Endometrial microvascular endothelial cells (primary cell): ENCODE results near the gene OTULIN. TPM values are rescaled to one million over a fixed set of nuclear protein-coding genes. Genes with fewer than 3 reads are reported as not detected.

Source experiments
- in situ Hi-C: cut with HindIII; loops from 2 replicates; pipeline ENCODE4 v1.10.0; 2017; ENCODE audit warnings: low sequenced_read_pairs, low pct_unique_long_range_greater_than_20kb; ENCODE audit errors: inconsistent ontology term
- total RNA-seq: library from RNA; depleted of rRNA; stranded (reverse); fragments of >200 nt; gene quantifications from one replicate; pipeline ENCODE4 v1.2.3, GENCODE V29; 2015; ENCODE audit errors: inconsistent ontology term

The OTULIN gene
- total RNA-seq, 1 donor from 2014 or later = 12.3 TPM

GRCh38 chr5:14686517-14686916, 22.0 kb downstream of the OTULIN start:
- in situ Hi-C loops = no loop called here

DNA sequence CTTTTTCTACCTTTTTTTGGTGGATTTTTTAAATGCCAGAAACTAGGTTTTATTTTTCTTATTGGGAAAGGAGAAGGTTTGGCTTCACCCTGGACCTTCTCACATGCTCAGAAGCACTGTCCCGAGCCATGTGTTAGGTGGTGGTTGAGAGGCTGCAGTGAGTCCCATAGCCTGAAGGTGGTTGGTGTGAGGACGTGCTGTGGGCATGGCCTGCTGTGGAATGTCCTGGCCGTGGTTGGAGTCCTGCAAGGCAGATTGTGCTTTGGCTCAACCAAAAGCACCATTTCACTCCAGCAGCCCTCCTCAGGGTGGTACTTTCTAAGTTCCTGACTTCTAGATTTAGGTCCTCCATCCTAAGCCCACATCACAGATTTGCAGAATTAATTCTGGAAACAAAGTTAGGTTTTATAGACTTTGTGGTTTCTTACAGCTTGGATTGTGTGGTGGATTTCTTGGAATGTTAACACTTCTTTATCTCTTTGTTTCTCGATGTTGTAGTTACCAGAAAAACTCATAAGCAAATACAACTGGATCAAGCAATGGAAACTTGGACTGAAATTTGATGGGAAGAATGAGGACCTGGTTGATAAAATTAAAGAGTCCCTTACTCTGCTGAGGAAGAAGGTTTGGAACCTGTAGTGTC, 22.6 kb downstream of the OTULIN start:
- in situ Hi-C loops = no loop called here

DNA sequence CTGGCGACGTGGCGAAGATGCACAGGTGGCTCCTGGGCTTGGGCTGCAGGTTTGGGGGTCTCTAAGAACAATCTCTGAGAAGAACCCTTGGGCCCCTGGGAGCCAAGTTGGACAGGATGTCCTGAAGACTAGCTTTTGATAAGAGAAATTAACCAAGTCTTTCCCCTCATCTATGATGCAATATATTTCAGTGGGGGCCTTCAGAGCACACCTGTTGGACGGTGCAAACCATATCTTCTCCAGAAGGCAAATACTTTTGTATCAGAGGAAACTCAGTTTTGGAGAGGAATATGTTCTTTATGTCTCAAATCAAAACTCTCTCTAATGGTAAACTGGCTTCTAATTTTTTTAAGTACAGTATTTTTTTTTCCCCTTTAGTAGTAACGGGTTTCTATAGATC, 28.6 kb downstream of the OTULIN start:
- in situ Hi-C loops = no loop called here

DNA sequence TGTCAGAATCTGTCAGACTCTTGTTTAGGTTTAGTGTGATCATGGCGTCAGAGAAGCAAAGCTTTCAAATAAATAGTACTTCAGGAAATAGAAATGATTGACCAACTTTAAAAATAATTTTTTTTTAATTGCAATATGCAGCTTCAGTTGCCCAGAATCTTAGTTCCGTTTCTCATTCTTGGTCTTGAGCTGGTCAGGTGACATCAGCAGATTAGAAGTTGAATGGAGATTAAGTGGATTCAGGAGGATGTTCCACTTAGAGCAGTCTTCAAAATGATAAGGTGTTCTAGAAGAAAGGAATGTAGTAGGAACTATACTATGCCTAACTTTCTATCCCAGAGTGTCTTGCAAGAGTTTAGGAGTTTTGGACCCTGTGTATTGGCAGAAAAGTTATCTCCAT, 30.6 kb downstream of the OTULIN start:
- in situ Hi-C loops = no loop called here

DNA sequence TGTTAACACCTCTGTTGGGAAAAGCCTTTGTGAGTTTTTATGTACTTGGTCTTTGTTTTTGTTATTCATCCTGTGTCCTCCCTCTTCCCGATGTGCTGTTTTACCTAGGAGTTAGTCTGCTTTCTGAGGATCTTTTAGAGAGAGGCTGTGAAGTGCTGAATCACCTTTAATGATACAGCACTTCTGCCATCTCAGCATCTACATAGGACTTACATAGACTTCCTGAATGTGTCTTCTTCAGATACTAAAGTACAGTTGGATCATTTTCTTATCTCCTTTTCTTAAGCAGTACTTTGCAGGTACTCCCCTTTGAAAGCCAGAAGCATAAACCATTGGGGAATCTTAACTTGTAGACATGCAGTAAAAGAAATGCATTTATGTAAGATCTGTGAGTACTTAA, 31.5 kb downstream of the OTULIN start:
- in situ Hi-C loops = no loop called here

DNA sequence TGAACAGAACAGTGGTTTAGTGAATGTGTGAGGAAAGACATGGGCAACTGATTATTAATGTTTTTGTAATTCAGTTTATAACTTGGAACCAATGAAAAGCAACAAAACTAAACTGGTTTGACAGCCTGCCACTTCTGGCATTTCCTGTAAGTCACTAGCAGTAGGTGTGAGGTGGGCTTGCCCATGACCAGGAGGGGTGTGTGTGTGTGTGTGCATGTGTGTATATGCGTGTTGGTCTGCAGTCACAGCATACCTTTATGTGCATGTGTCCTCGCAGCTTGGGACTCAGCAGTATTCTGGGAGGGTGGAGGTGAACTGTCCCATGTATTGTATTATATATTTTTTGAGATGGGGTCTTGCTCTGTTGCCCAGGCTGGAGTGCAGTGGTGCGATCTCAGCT, 32.3 kb downstream of the OTULIN start:
- in situ Hi-C loops = no loop called here

- in situ Hi-C loops = no loop called here
Measured at GRCh38 chr5:14698495-14698894, 34.0 kb downstream of the OTULIN start.

- in situ Hi-C loops = no loop called here
Measured at GRCh38 chr5:14699159-14699558, 34.6 kb downstream of the OTULIN start.

- in situ Hi-C loops = loop anchor here (25.0 kb wide), 1 partner anchor 162 kb away; the partner anchor contains the start of gene ANKH
Measured at GRCh38 chr5:14699807-14700400, 35.4 kb downstream of the OTULIN start.

GRCh38 chr5:14700478-14701436, 36.2 kb downstream of the OTULIN start:
- in situ Hi-C loops = loop anchor here (25.0 kb wide), 1 partner anchor 162 kb away; the partner anchor contains the start of gene ANKH

DNA sequence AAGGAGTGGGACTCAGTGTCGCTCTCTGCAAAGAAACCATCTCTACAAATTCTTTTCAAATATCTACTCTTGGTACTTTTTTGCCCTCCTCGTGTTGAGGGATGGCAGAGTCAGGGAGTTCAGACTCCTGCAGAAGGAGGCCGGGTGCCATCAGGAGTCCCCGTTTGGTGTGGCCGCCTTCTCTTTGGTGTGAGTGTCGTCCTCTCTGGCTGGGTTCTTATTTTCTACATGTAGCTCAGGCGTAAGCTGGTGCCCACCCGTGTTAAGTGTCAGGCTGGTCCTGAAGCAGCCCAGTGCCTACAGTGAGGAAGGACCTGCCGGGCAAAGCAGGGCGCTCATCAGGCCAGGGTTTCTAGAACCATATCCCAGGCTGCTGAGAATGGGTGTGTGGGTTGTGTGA, 37.0 kb downstream of the OTULIN start:
- in situ Hi-C loops = loop anchor here (25.0 kb wide), 1 partner anchor 161 kb away; the partner anchor contains the start of gene ANKH

DNA sequence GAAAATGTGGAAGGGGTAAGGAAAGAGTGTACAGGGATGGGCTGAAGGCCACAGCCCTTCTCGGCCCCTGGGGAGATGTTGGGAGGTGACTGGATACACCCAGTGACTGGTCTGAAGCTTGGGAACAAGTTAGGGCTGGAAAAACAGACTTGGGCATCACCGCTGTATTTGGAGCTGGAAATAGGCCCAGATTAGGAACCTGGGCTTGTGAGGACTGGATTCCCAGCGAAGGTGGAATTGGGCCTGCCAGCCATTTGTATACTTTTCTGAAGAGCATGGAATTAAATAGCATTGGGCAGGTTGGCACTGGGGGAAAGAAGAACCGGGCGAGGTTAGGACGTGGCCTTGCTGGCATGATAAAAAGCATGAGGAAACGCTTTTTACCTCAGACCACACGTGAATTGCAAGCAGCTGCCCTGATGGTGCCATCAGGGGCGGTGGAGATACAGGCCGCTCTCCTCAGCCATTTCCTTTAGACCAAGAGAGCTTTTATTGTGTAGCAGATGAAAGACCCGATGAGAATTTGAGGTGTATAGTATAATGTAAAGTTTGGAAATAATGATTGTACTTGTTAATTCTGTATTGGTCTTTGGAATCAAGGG, 37.8 kb downstream of the OTULIN start:
- in situ Hi-C loops = loop anchor here (25.0 kb wide), 1 partner anchor 160 kb away; the partner anchor contains the start of gene ANKH

DNA sequence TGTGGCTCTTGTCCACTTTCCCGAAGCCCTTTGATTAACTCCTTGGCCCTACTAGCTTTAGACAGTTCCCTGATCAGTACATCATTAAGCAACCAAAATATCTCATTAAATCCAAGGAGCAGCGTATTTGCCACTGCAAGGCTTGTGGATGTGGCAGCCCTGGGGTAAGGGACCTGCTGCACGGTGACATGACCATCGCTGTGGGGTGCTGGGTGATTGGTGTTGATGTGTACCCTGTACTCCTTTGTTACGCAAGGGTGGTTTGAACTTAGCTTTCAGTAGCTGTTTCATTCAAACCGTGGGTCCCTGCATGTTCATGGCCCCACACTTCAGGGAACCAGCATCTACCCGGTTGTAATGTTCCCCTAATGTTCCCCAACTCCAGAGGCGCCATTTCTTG, 41.0 kb downstream of the OTULIN start:
- in situ Hi-C loops = loop anchor here (25.0 kb wide), 1 partner anchor 157 kb away; the partner anchor contains the start of gene ANKH

- in situ Hi-C loops = loop anchor here (25.0 kb wide), 1 partner anchor 156 kb away; the partner anchor contains the start of gene ANKH
Measured at GRCh38 chr5:14706615-14707021, 42.1 kb downstream of the OTULIN start.

DNA sequence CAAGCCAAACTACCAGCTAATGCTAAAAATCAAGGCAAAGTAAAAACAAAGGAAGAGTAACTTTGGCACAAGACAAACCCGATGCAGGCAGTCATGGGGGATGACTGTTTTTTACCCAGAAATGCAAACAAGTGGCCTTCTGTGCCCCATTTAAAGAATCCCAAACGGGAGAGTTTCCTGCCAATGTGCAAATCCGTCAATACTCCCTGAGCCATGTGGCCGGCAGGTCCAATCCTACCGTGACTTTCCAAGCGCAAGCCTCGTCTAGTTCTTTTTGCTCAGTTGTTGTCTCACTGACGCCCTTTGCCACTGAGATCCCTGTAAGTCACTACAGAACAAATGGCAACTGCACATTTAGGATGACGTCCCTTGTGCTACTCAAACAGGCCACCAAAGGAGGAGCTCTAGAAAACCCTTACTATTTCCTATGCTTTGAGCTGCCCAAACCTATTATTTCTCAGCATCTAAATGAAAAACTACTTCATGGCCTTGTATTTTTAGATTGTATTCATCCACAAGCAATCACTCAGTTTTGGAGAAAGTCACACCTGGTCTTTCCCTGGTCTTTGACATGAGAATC, 43.4 kb downstream of the OTULIN start:
- in situ Hi-C loops = loop anchor here (25.0 kb wide), 1 partner anchor 154 kb away; the partner anchor contains the start of gene ANKH

GRCh38 chr5:14708551-14708950, 44.0 kb downstream of the OTULIN start:
- in situ Hi-C loops = loop anchor here (25.0 kb wide), 1 partner anchor 154 kb away; the partner anchor contains the start of gene ANKH

DNA sequence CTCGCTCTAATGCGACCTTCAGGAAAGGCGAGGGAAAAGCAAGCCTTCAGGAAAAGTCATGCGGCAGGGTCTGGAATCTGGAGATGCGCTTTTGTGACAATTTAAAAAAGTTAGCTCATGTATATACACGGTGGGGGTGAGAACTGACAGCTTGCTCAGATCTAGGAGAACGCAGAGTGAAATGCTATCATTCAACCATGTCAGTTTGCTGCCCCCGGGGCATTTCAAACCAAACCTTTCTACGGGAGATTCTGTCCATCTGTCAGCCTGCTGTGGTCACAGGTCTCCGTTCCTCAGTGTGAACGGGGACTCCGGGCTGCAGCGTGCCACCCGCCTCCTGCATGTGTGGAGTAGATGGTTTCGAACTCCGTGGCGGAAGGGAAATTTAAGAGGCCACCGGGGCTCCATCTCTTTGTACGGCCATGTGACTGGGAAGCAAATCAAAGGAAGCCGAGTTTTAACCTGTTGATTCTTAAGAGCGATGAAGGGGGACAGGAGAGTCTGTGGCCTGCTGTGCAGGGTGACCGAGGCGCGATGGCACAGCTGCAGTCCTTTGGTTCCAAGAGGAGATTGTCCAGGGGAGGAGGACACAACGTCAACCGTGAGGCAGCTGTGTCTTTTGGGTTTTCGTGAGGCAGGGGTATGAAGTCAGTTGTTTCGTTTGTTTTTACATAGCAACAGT, 45.9 kb downstream of the OTULIN start:
- in situ Hi-C loops = loop anchor here (25.0 kb wide), 1 partner anchor 152 kb away; the partner anchor contains the start of gene ANKH

- in situ Hi-C loops = loop anchor here (25.0 kb wide), 1 partner anchor 150 kb away; the partner anchor contains the start of gene ANKH
Measured at GRCh38 chr5:14712131-14712530, 47.6 kb downstream of the OTULIN start.
